ENCODE measurements around the gene DARS1. TPM values are rescaled to one million over a fixed set of nuclear protein-coding genes. Genes with fewer than 3 reads are reported as not detected.

Gene DARS1
- 55.8 to 61.2 TPM (median 59.3 TPM) in 5 replicates for total RNA-seq (2022; extraction: Qiagen RNA extraction; ENCODE audit: low read depth)

DNA sequence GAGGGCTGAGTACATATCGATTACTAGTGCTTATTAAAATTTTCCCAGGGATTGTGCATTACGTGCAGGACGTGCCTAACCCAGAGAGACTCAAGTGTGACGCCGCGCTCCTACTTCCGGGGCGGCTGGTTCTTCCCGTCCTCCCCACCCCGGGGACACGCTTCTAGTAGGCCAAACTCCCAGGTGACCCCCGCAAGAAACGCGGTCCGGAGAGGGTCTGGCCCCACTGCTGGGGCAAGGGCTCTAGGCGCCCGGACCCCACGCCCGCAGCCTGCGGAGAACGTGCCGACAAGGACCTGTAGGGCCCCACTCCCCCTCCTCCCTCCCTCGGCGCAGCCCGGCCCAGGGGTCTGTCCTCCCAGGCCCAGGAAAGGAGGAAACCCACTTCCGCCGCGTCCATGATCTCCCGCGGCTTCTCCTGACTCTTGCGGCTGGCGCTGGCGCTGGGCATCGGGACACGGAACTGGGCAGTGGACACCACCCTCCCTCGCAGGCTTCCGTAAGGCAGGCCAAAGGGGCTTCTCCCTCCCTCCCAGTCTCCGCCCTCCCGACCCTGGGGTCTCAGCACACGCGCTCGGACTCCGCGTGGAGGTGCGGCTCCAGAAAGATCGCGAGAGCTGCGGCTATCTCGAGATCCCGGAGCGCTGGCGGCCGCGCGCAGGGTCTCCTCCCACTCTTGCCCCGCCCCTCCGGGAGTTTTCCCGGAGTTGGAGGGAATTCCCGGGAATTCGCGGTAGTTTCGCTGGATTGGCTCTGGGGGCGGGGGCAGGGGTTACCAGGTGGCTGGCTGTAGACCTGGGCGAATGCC, at the start of gene DARS1:
TSS of gene DARS1 (minus strand) at position 609 of the 808 bp plus-strand sequence. CDS start at position 451, 158 bp downstream.

DNA sequence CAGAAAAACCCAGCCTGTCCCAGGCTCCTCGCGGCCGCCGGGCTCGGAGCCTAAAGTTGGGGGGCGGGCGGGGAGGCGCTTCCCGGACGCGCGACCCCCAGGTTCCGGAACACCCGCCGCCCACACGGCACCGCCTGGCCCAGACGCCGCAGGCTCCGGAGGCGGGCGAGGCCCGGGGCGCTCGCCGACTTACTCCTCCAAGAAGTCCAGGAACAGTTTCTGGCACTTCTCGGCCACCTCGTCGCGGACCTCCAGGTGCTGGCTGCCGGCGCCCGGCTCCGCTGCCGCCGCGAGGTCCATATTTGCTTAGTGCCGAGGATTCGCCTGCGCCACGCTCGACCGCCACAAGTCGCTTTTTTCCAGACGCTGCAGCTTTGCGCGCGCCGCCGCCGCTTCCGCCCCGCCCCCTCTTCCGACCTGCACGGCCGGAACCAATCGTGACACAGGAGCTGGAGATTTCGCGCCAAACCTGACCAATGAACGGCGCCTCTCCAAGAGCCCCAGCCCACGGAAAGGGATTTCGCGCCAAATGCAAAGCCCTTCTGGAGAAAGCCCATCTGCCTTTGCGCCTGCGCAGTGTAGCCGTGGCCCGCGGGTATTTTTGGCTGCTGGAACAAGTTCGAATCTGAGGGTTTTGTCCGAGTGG, 109.2 kb downstream of the DARS1 start, which contains the start of gene MCM6:
TSS of gene MCM6 (minus strand) at position 378 of the 646 bp plus-strand sequence. CDS start at position 300, 78 bp downstream.

Other genes starting within 250 kb of the DARS1 start
- 24.4 to 46.6 TPM (median 43.3 TPM) in 5 replicates for gene UBXN4, start 243.8 kb downstream of the DARS1 start, total RNA-seq (2022; extraction: Qiagen RNA extraction; ENCODE audit: low read depth)
- 0.03 to 0.07 TPM (median 0.05 TPM) in 3 of 5 replicates, not detected in the others for gene LCT, start 148.4 kb downstream of the DARS1 start, total RNA-seq (2022; extraction: Qiagen RNA extraction; ENCODE audit: low read depth)
- 49.1 to 58.0 TPM (median 53.8 TPM) in 5 replicates for gene MCM6, start 109.2 kb downstream of the DARS1 start, total RNA-seq (2022; extraction: Qiagen RNA extraction; ENCODE audit: low read depth)
- gene CXCR4, start 132.5 kb upstream of the DARS1 start, total RNA-seq (2022; extraction: Qiagen RNA extraction; ENCODE audit: low read depth) = 0.29 to 0.65 TPM (median 0.42 TPM) in 5 replicates